22Rv1 (cell line): ENCODE data around the gene XRN2.

ENCODE experiments used
- ZFX ChIP-seq: fragments of 450-650 bp; IDR thresholded peaks from 2 replicates; pipeline ENCODE4 v1.6.1; 2017; ENCODE audit warnings: antibody characterized with exemption, borderline replicate concordance
- TF ChIP-seq, protein P1 (sequence below): fragments of 450-650 bp; IDR thresholded peaks from 2 replicates; pipeline ENCODE4 v1.5.1; 2017; ENCODE audit warnings: mild to moderate bottlenecking

DNA sequence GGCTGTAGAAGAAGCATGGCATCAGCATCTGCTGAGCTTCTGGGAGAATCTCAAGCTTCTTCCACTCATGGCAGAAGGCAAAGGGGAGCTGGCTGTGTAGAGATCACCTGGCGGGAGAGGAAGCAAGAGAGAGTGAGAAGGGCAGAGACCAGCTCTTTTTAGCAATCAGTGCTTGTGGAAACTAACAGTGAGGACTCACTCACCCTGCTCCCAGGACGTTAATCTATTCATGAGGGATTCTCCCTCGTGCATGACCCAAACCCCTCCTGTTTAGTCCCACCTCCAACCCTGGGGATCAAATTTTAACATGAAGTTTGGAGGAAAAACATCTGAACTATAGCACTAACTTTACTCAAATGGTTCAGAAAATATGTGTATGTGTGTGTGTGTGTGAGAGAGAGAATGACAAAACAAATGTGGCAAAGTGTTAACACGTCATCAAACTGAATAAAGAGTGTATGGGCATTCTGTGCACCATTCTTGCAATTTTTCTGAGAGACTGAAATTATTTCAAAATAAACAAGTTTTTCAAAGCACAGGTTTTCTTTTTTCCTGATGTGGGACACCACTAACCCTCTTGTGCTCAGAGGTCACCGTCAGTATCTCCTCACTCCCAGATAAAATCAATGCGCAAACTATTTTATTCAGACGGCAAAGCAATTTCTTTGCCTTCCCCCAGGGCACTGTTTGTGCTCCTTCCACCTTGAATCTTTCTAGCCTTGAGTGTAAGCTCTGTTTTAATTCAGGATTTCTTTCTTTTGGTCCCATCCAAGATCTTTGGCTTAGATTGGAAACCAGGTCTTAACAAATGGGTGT, 23.2 kb upstream of the XRN2 start:
- TF ChIP-seq, protein P1, sequence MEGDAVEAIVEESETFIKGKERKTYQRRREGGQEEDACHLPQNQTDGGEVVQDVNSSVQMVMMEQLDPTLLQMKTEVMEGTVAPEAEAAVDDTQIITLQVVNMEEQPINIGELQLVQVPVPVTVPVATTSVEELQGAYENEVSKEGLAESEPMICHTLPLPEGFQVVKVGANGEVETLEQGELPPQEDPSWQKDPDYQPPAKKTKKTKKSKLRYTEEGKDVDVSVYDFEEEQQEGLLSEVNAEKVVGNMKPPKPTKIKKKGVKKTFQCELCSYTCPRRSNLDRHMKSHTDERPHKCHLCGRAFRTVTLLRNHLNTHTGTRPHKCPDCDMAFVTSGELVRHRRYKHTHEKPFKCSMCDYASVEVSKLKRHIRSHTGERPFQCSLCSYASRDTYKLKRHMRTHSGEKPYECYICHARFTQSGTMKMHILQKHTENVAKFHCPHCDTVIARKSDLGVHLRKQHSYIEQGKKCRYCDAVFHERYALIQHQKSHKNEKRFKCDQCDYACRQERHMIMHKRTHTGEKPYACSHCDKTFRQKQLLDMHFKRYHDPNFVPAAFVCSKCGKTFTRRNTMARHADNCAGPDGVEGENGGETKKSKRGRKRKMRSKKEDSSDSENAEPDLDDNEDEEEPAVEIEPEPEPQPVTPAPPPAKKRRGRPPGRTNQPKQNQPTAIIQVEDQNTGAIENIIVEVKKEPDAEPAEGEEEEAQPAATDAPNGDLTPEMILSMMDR, result no peak
- TF ChIP-seq ZFX, result no peak
